Gastroesophageal sphincter (tissue), 4 donors: ENCODE results near the gene TMEM106C. TPM values are rescaled to one million over a fixed set of nuclear protein-coding genes. Genes with fewer than 3 reads are reported as not detected.
"Not testable (repeated sequence)": the region's sequence is repeated elsewhere in the genome, so short reads cannot be mapped to it uniquely, and the experiment has no call there.

Source experiments
- ATAC-seq: fragments of 150-250 bp; one replicate; pipeline ENCODE4 v1.9.1; 2016; ENCODE audit warnings: mild to moderate bottlenecking, moderate library complexity
- H3K27ac ChIP-seq, 4 donors: fragments of 200-600 bp; sonication (generic) in 3 of 4; 1 replicate in 3 of 4; 2 replicates in 1 of 4; pipeline ENCODE4 v1.5.1; 2016 to 2019
- H3K27me3 ChIP-seq: fragments of 200-600 bp; sonication (generic); one replicate; pipeline ENCODE4 v1.5.1; 2019
- H3K36me3 ChIP-seq, 2 donors: fragments of 200-600 bp; sonication (generic); one replicate each; pipeline ENCODE4 v1.5.1; 2019; ENCODE audit warnings: control low read depth in 1 of 2
- H3K4me1 ChIP-seq, 3 donors: fragments of 200-600 bp; sonication (generic); 1 replicate in 2 of 3; 2 replicates in 1 of 3; pipeline ENCODE4 v1.5.1; 2016 to 2019; ENCODE audit warnings: control low read depth in 2 of 3
- H3K4me3 ChIP-seq, 2 donors: fragments of 200-600 bp; sonication (generic); one replicate each; pipeline ENCODE4 v1.5.1; 2019; ENCODE audit warnings: mild to moderate bottlenecking in 1 of 2, moderate library complexity in 1 of 2
- H3K9me3 ChIP-seq, 3 donors: fragments of 200-600 bp; sonication (generic); one replicate each; pipeline ENCODE4 v1.5.1; 2017 to 2019; ENCODE audit warnings: control low read depth in 2 of 3
- CTCF ChIP-seq, 4 experiments: fragments of 200-600 bp in 2 of 4; fragments of 450-650 bp in 2 of 4; sonication (generic) in 1 of 4; IDR thresholded peaks; one replicate each; pipeline ENCODE4 v1.5.1; 2017 to 2019; ENCODE audit warnings: antibody characterized with exemption in 4 of 4, mild to moderate bottlenecking in 2 of 4, moderate library complexity in 2 of 4
- EP300 ChIP-seq: sonication (generic); formaldehyde crosslinking; IDR thresholded peaks from one replicate; pipeline ENCODE4 v1.6.1; 2017; ENCODE audit warnings: antibody characterized with exemption, mild to moderate bottlenecking
- POLR2A ChIP-seq, 2 donors: fragments of 450-650 bp; IDR thresholded peaks; one replicate each; pipeline ENCODE4 v1.6.1; 2017; ENCODE audit warnings: antibody characterized with exemption in 2 of 2, mild to moderate bottlenecking in 2 of 2, moderate library complexity in 1 of 2
- POLR2AphosphoS5 ChIP-seq: sonication (generic); formaldehyde crosslinking; IDR thresholded peaks from one replicate; pipeline ENCODE4 v1.6.1; 2017; ENCODE audit warnings: antibody characterized with exemption
- WGBS, 2 donors: methylation state at CpG; one replicate each; pipeline ENCODE4 v1.1.5; 2018; ENCODE audit warnings: low coverage in 1 of 2; 5-methylcytosine and 5-hydroxymethylcytosine counted together
- total RNA-seq, 4 donors: library from RNA; depleted of rRNA; stranded (reverse); fragments of >200 nt; gene quantifications; one replicate each; pipeline ENCODE4 v1.1.0, GENCODE V29; 2016

TMEM106C gene
- total RNA-seq, 4 donors from 2014 or later, result 67.3 to 156 (median 95.1) TPM

DNA sequence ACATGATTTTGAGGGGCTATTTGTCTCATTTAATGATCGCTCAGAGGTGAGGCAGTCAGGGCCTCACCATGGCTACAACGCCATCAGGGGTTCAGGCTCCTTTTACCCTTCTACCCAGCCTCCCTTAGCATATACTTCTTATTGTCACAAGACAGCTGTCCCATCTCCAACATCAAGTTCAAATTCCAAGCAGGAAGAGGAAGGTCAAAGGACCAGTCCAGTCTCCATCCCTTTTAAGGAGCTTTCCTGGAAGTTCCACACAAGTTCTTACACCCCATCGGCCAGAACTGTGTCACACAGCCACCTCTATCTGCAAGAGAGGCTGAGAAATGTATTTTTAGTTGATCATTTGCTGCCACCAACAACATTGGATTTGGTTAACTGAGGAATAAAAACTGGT lies 8.3 kb upstream of the TMEM106C start:
- Histone ChIP-seq H3K4me3 (no peak overlapping the region), H3K4me1 (no peaks in the 10 kb centered on the region), H3K27me3 (no peaks in the 10 kb centered on the region), H3K27ac (no peak overlapping the region), H3K36me3 (no peaks in the 10 kb centered on the region), H3K9me3 (no peaks in the 10 kb centered on the region)
- TF ChIP-seq POLR2A (IDR thresholded peaks at IDR 0.05) (no peak), CTCF (IDR thresholded peaks at IDR 0.05) (no peak), EP300 (no peak), POLR2AphosphoS5 (no peak)
- ATAC-seq, result no peak
- 60 to 74% methylated on average over 3 of the region's 3 CpGs for WGBS, 2 donors

GRCh38 chr12:47957671-47958070 lies 5.7 kb upstream of the TMEM106C start:
- not testable (repeated sequence) for H3K9me3 ChIP-seq, H3K4me1 ChIP-seq, ATAC-seq, H3K36me3 ChIP-seq, H3K4me3 ChIP-seq, H3K27me3 ChIP-seq, H3K27ac ChIP-seq
- WGBS, 2 donors, result no CpG with 5 or more reads among the region's 1 CpG

DNA sequence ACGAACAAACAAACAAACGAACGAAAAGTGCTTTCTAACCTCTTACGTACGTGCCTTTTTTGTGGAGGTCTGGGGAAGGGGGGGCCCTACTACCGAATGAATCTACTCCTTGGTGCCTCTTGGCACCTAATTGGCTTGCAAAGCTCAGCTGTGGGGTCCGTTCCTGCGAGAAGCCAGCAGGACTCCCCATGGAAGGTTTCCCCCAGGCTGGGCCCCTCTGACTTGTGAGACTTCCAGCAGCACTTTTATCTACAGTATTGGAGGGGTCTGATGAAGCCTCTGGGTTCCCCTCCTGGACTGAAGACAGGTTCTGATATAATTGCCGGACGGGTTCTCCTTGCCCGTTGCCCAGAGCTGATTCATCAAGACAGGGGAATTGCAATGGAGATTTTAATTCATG lies 1.2 kb upstream of the TMEM106C start:
- H3K27ac ChIP-seq, result no peak overlapping the region
- 84 to 89% methylated on average over 9 to 11 of the region's 11 CpGs for WGBS, 2 donors

DNA sequence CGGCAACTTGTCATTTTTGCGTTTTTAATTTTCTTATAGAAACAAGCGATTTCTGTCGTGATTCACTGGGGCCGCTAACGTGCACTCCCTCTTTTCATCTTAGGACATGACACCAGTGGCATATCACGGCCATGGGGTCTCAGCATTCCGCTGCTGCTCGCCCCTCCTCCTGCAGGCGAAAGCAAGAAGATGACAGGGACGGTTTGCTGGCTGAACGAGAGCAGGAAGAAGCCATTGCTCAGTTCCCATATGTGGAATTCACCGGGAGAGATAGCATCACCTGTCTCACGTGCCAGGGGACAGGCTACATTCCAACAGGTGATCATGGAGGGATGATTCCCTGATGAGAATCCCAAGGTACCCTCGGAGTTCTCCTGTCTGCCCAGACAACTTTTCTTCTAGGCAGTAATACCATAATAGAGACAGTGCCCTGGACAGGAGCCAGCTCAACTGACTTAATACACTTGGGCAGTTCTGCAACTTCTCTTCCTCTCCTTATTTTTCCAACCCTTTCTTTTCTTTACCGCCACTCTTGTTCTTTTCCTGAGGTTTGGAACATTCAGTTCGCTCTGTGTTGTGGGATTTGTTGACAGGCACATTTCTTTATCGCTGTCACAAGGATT lies 821 bp downstream of the TMEM106C start:
- no peak for ATAC-seq
- Histone ChIP-seq H3K36me3 (peaks cover 0 to 40% of the 10 kb centered on the region in 2 donors), H3K4me1 (peaks cover 0 to 50% (median 6%) of the 10 kb centered on the region in 3 donors), H3K27ac (peak overlapping the region in 3 of 4 donors; percentile 70 to 81 (median 78)), H3K4me3 (peak overlapping the region; percentile 93 to 94), H3K9me3 (no peaks in the 10 kb centered on the region), H3K27me3 (no peaks in the 10 kb centered on the region)
- TF ChIP-seq CTCF (IDR thresholded peaks at IDR 0.05) (no peak), POLR2A (IDR thresholded peaks at IDR 0.05) (no peak), EP300 (no peak), POLR2AphosphoS5 (no peak)
- WGBS, 2 donors, result 15 to 24% methylated on average over 5 to 7 of the region's 18 CpGs

More for the DNA sequence above, 1.2 kb upstream of the TMEM106C start:
- no peak for TF ChIP-seq POLR2A (IDR thresholded peaks at IDR 0.05)
- TF ChIP-seq EP300, result no peak
- no peak for TF ChIP-seq CTCF (IDR thresholded peaks at IDR 0.05)
- no peak for TF ChIP-seq POLR2AphosphoS5
- no peak for ATAC-seq
- H3K36me3 ChIP-seq, result peaks cover 0 to 20% of the 10 kb centered on the region in 2 donors
- H3K4me1 ChIP-seq, result peaks cover 0 to 43% (median under 1%) of the 10 kb centered on the region in 3 donors
- H3K9me3 ChIP-seq, result no peaks in the 10 kb centered on the region
- H3K27me3 ChIP-seq, result no peaks in the 10 kb centered on the region
- no peak overlapping the region for H3K4me3 ChIP-seq

GRCh38 chr12:47965581-47965980 lies 2.2 kb downstream of the TMEM106C start:
- peaks cover 0 to 50% (median 6%) of the 10 kb centered on the region in 3 donors for H3K4me1 ChIP-seq
- no peaks in the 10 kb centered on the region for H3K27me3 ChIP-seq
- peaks cover 0 to 52% of the 10 kb centered on the region in 2 donors for H3K36me3 ChIP-seq
- no peak for TF ChIP-seq CTCF (IDR thresholded peaks at IDR 0.05)
- TF ChIP-seq EP300, result no peak
- TF ChIP-seq POLR2A (IDR thresholded peaks at IDR 0.05), result no peak
- TF ChIP-seq POLR2AphosphoS5, result no peak
- H3K4me3 ChIP-seq, result no peak overlapping the region
- H3K27ac ChIP-seq, result no peak overlapping the region
- ATAC-seq, result no peak
- WGBS, 2 donors, result 89 to 91% methylated on average over 3 of the region's 3 CpGs
- H3K9me3 ChIP-seq, result no peaks in the 10 kb centered on the region
